OCI-LY3 (cell line): ENCODE measurements around the gene CTDSPL.

Experiments
- EZH2phosphoT487 ChIP-seq: fragments of 200-600 bp; shearing (Covaris generic); IDR thresholded peaks from 2 replicates; pipeline ENCODE4 v1.6.1; 2018; ENCODE audit warnings: antibody characterized with exemption, mixed run types, low read depth
- TF ChIP-seq, protein P1 (sequence below): fragments of 200-600, 300-600 bp; sonication (generic); IDR thresholded peaks from 2 replicates; pipeline ENCODE4 v1.5.1; 2014; ENCODE audit warnings: antibody characterized with exemption, low read length, low read depth

DNA sequence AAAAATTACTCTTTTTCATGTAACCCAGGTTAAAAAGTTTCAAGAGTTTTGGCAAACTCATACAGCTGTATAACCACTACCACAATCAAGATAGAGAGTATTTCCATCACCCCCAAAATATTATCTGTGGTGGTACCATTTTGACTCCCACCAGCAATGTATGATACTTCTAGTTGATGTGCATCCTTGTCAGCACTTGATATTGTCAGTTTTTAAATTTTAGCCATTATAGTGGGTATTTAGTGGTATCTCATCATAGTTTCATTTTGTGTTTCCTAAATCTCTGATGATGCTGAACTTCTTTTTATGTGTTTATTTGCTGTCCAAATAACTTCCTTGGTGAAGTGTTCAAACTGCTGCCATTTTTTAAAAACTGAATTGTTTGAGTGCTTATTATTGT, 14.6 kb downstream of the CTDSPL start:
- TF ChIP-seq, protein P1, sequence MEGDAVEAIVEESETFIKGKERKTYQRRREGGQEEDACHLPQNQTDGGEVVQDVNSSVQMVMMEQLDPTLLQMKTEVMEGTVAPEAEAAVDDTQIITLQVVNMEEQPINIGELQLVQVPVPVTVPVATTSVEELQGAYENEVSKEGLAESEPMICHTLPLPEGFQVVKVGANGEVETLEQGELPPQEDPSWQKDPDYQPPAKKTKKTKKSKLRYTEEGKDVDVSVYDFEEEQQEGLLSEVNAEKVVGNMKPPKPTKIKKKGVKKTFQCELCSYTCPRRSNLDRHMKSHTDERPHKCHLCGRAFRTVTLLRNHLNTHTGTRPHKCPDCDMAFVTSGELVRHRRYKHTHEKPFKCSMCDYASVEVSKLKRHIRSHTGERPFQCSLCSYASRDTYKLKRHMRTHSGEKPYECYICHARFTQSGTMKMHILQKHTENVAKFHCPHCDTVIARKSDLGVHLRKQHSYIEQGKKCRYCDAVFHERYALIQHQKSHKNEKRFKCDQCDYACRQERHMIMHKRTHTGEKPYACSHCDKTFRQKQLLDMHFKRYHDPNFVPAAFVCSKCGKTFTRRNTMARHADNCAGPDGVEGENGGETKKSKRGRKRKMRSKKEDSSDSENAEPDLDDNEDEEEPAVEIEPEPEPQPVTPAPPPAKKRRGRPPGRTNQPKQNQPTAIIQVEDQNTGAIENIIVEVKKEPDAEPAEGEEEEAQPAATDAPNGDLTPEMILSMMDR = no peak
- no peak for TF ChIP-seq EZH2phosphoT487
